Liver (tissue), 9 donors: Measurements from ENCODE around the gene ANKRD28. TPM values are rescaled to one million over a fixed set of nuclear protein-coding genes. Genes with fewer than 3 reads are reported as not detected.

Source experiments
- DNase-seq: peaks from one replicate; pipeline ENCODE4 v3.0.0-alpha.2; 2017; ENCODE audit warnings: low spot score
- H3K27ac ChIP-seq, 2 donors: one replicate each; pipeline ENCODE4 v1.7.0; 2013; ENCODE audit warnings: inconsistent platforms in 2 of 2, low read length in 2 of 2, control low read depth in 1 of 2, low read depth in 1 of 2, mild to moderate bottlenecking in 1 of 2
- H3K27me3 ChIP-seq, 4 donors: one replicate each; pipeline versions ENCODE4 v1.6.1 to v1.7.0; 2013; ENCODE audit warnings: low read length in 3 of 4, inconsistent platforms in 1 of 4, mild to moderate bottlenecking in 1 of 4, moderate library complexity in 1 of 4; ENCODE audit not compliant: control insufficient read depth in 4 of 4, insufficient read depth in 4 of 4
- H3K36me3 ChIP-seq, 4 donors: one replicate each; pipeline versions ENCODE4 v1.6.1 to v1.7.0; 2013; ENCODE audit warnings: low read length in 3 of 4, mild to moderate bottlenecking in 3 of 4, low read depth in 1 of 4, moderate library complexity in 1 of 4; ENCODE audit not compliant: control insufficient read depth in 4 of 4, insufficient read depth in 3 of 4
- H3K4me1 ChIP-seq, 4 donors: one replicate each; pipeline versions ENCODE4 v1.6.1 to v1.7.0; 2013; ENCODE audit warnings: low read length in 3 of 4, mild to moderate bottlenecking in 3 of 4, moderate library complexity in 1 of 4; ENCODE audit not compliant: control insufficient read depth in 4 of 4, insufficient read depth in 4 of 4
- H3K4me3 ChIP-seq, 3 donors: one replicate each; pipeline versions ENCODE4 v1.6.1 to v1.7.0; 2013; ENCODE audit warnings: low read length in 3 of 3, control low read depth in 1 of 3, low read depth in 1 of 3, mild to moderate bottlenecking in 1 of 3
- H3K9ac ChIP-seq, 2 donors: one replicate each; pipeline ENCODE4 v1.7.0; 2013; ENCODE audit warnings: low read length in 2 of 2, mild to moderate bottlenecking in 2 of 2, moderate library complexity in 2 of 2, control low read depth in 1 of 2, low read depth in 1 of 2
- H3K9me3 ChIP-seq, 4 donors: one replicate each; pipeline versions ENCODE4 v1.6.1 to v1.7.0; 2013; ENCODE audit warnings: low read length in 3 of 4; ENCODE audit not compliant: control insufficient read depth in 4 of 4
- HNF4G ChIP-seq: IDR thresholded peaks from 2 replicates; pipeline ENCODE4 v1.6.1; 2016; ENCODE audit warnings: antibody characterized with exemption
- JUND ChIP-seq, 2 donors: IDR thresholded peaks; 2 replicates each; pipeline ENCODE4 v1.6.1; 2016; ENCODE audit warnings: antibody characterized with exemption in 2 of 2
- RAD21 ChIP-seq, 2 donors: IDR thresholded peaks; 2 replicates each; pipeline ENCODE4 v1.6.1; 2016; ENCODE audit warnings: antibody characterized with exemption in 2 of 2, mild to moderate bottlenecking in 2 of 2
- RXRA ChIP-seq, 2 donors: IDR thresholded peaks; 2 replicates each; pipeline ENCODE4 v1.6.1; 2017 to 2018; ENCODE audit warnings: antibody characterized with exemption in 2 of 2, mild to moderate bottlenecking in 1 of 2
- SP1 ChIP-seq: IDR thresholded peaks from 2 replicates; pipeline ENCODE4 v1.6.1; 2018; ENCODE audit warnings: antibody characterized with exemption, mild to moderate bottlenecking
- TAF1 ChIP-seq: conservative IDR thresholded peaks from 2 replicates; pipeline ENCODE4 v1.6.1; 2016; ENCODE audit warnings: antibody characterized with exemption, mild to moderate bottlenecking
- WGBS: extraction: QIAGEN DNeasy Blood & Tissue Kit; methylation state at CpG from one replicate; pipeline ENCODE4 v1.1.7; 2013; 5-methylcytosine and 5-hydroxymethylcytosine counted together
- polyA plus RNA-seq, 2 donors: library from polyadenylated mRNA; stranded (reverse) in 1 of 2; unstranded in 1 of 2; fragments of 200-250 nt in 1 of 2; fragments of >200 nt in 1 of 2; fragmentation: Nextera tagmentation in 1 of 2; extraction: Ambion mirVana in 1 of 2; gene quantifications; one replicate each; pipeline versions ENCODE4 v1.2.1 to v1.2.3, GENCODE V29; 2013 to 2015
- total RNA-seq, 2 donors: library from RNA; depleted of rRNA; stranded (reverse); fragments of >200 nt; gene quantifications; one replicate each; pipeline ENCODE4 v1.2.3, GENCODE V29; 2014
- TF ChIP-seq, protein P1 (sequence below): IDR thresholded peaks from 2 replicates; pipeline ENCODE4 v1.6.1; 2016; ENCODE audit warnings: antibody characterized with exemption
- TF ChIP-seq, protein P2 (sequence below): IDR thresholded peaks from 2 replicates; pipeline ENCODE4 v1.6.1; 2016; ENCODE audit warnings: antibody characterized with exemption
- TF ChIP-seq, protein P3 (sequence below): fragments of 150-350 bp; IDR thresholded peaks from 2 replicates; pipeline ENCODE4 v1.5.1; 2017; ENCODE audit warnings: improper control_type of control experiment, low read depth, low read length; ENCODE audit not compliant: missing input control
- TF ChIP-seq, protein P4 (sequence below): IDR thresholded peaks from 2 replicates; pipeline ENCODE4 v1.6.1; 2016; ENCODE audit warnings: antibody characterized with exemption
- TF ChIP-seq, protein P5 (sequence below): IDR thresholded peaks from 2 replicates; pipeline ENCODE4 v1.6.1; 2016; ENCODE audit warnings: antibody characterized with exemption, mild to moderate bottlenecking
- donor health status: healthy.
- donor health status: healthy.
- donor health status: healthy.
- donor health status: healthy.
- donor health status: healthy.

Gene ANKRD28
- total and polyA plus RNA-seq, 4 donors, result 9.2 to 39.1 (median 16.8) TPM

DNA sequence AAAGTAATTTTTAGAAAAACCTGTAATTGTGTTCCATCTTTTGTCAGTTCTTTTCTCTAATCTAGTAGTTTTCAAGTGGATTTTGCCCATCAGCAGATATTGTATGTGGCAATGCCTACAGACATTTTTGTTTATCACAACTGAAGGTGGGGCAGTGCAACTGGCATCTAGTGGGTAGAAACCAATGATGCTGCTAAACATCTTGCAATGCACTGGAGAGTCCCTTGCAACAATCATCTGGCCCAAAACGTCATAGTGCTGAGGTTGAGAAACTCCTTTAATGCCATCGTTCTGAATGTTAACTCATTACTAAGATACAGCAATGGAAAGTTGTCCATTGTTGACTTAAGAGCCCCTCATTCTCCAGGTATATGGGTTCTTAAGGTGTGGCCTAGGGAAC is 116.1 kb downstream of the ANKRD28 start:
- Histone ChIP-seq H3K27ac (no peak overlapping the region), H3K9ac (no peak overlapping the region), H3K4me3 (no peak overlapping the region), H3K9me3 (no peaks in the 10 kb centered on the region), H3K36me3 (peaks cover 4 to 33% (median 19%) of the 10 kb centered on the region in 4 donors), H3K27me3 (no peaks in the 10 kb centered on the region), H3K4me1 (no peaks in the 10 kb centered on the region)
- WGBS, result 86% methylated on average over 2 of the region's 2 CpGs
- TF ChIP-seq, protein P1, sequence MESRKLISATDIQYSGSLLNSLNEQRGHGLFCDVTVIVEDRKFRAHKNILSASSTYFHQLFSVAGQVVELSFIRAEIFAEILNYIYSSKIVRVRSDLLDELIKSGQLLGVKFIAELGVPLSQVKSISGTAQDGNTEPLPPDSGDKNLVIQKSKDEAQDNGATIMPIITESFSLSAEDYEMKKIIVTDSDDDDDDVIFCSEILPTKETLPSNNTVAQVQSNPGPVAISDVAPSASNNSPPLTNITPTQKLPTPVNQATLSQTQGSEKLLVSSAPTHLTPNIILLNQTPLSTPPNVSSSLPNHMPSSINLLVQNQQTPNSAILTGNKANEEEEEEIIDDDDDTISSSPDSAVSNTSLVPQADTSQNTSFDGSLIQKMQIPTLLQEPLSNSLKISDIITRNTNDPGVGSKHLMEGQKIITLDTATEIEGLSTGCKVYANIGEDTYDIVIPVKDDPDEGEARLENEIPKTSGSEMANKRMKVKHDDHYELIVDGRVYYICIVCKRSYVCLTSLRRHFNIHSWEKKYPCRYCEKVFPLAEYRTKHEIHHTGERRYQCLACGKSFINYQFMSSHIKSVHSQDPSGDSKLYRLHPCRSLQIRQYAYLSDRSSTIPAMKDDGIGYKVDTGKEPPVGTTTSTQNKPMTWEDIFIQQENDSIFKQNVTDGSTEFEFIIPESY, result no peak
- no peak for TF ChIP-seq TAF1
- TF ChIP-seq, protein P2, sequence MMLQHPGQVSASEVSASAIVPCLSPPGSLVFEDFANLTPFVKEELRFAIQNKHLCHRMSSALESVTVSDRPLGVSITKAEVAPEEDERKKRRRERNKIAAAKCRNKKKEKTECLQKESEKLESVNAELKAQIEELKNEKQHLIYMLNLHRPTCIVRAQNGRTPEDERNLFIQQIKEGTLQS, result no peak
- TF ChIP-seq RAD21 (IDR thresholded peaks at IDR 0.05), result no peak
- TF ChIP-seq SP1, result no peak
- TF ChIP-seq JUND (IDR thresholded peaks at IDR 0.05), result no peak
- TF ChIP-seq RXRA (IDR thresholded peaks at IDR 0.05), result no peak
- TF ChIP-seq, protein P3, sequence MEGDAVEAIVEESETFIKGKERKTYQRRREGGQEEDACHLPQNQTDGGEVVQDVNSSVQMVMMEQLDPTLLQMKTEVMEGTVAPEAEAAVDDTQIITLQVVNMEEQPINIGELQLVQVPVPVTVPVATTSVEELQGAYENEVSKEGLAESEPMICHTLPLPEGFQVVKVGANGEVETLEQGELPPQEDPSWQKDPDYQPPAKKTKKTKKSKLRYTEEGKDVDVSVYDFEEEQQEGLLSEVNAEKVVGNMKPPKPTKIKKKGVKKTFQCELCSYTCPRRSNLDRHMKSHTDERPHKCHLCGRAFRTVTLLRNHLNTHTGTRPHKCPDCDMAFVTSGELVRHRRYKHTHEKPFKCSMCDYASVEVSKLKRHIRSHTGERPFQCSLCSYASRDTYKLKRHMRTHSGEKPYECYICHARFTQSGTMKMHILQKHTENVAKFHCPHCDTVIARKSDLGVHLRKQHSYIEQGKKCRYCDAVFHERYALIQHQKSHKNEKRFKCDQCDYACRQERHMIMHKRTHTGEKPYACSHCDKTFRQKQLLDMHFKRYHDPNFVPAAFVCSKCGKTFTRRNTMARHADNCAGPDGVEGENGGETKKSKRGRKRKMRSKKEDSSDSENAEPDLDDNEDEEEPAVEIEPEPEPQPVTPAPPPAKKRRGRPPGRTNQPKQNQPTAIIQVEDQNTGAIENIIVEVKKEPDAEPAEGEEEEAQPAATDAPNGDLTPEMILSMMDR, result no peak
- TF ChIP-seq HNF4G, result no peak
- TF ChIP-seq, protein P4, sequence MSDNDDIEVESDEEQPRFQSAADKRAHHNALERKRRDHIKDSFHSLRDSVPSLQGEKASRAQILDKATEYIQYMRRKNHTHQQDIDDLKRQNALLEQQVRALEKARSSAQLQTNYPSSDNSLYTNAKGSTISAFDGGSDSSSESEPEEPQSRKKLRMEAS, result no peak
- no peak for DNase-seq

DNA sequence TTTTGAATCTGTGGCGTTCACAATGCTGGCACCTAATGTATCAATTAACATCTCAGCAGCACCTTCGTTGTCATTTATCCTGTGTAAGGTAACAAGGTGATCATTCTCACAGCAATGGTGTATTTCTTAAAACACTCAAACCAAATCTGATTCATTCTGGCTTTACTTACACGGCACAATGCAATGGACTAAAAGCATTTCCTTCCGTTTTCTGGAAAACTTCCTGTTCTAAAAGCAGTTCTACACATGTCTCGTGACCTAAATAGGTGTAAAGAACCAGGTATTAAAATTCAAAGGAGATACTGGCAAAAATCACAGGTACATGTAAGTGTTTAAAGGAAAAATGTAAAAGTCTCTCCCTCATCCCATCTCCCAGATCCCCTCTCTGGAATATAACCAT is 118.5 kb downstream of the ANKRD28 start:
- Histone ChIP-seq H3K9ac (no peak overlapping the region), H3K27me3 (no peaks in the 10 kb centered on the region), H3K4me1 (no peaks in the 10 kb centered on the region), H3K4me3 (no peak overlapping the region), H3K27ac (no peak overlapping the region), H3K9me3 (no peaks in the 10 kb centered on the region), H3K36me3 (peaks cover 2 to 38% (median 17%) of the 10 kb centered on the region in 4 donors)
- DNase-seq, result no peak
- WGBS, result 88% methylated on average over 5 of the region's 5 CpGs
- no peak for TF ChIP-seq JUND (IDR thresholded peaks at IDR 0.05)
- TF ChIP-seq, protein P5, sequence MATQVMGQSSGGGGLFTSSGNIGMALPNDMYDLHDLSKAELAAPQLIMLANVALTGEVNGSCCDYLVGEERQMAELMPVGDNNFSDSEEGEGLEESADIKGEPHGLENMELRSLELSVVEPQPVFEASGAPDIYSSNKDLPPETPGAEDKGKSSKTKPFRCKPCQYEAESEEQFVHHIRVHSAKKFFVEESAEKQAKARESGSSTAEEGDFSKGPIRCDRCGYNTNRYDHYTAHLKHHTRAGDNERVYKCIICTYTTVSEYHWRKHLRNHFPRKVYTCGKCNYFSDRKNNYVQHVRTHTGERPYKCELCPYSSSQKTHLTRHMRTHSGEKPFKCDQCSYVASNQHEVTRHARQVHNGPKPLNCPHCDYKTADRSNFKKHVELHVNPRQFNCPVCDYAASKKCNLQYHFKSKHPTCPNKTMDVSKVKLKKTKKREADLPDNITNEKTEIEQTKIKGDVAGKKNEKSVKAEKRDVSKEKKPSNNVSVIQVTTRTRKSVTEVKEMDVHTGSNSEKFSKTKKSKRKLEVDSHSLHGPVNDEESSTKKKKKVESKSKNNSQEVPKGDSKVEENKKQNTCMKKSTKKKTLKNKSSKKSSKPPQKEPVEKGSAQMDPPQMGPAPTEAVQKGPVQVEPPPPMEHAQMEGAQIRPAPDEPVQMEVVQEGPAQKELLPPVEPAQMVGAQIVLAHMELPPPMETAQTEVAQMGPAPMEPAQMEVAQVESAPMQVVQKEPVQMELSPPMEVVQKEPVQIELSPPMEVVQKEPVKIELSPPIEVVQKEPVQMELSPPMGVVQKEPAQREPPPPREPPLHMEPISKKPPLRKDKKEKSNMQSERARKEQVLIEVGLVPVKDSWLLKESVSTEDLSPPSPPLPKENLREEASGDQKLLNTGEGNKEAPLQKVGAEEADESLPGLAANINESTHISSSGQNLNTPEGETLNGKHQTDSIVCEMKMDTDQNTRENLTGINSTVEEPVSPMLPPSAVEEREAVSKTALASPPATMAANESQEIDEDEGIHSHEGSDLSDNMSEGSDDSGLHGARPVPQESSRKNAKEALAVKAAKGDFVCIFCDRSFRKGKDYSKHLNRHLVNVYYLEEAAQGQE, result no peak
